HT1080 (cell line): ENCODE results near the gene INAFM1. TPM values are rescaled to one million over a fixed set of nuclear protein-coding genes. Genes with fewer than 3 reads are reported as not detected.
A peak's percentile ranks its signal among the peaks of the same experiment; 100 is the strongest.

Source experiments
- DNase-seq: peaks from one replicate; pipeline ENCODE4 v3.0.0-alpha.2; 2015; ENCODE audit warnings: low read depth
- polyA plus RNA-seq, 2 experiments: library from polyadenylated mRNA; depleted of rRNA; stranded (reverse); fragments of >200 nt; gene quantifications; 2 replicates each; pipeline ENCODE4 v1.2.3, GENCODE V29; 2015
- total RNA-seq: library from RNA; depleted of rRNA; stranded (reverse); fragments of >200 nt; shearing (Covaris generic); gene quantifications from 2 replicates; pipeline ENCODE4 v1.2.3, GENCODE V29; 2014; rRNA removed

INAFM1 gene
- total RNA-seq, result 1.5 and 4.0 TPM in 2 replicates
- polyA plus RNA-seq (2015; cell fraction: cytosol; rRNA removed), result 2.9 and 3.6 TPM in 2 replicates
- 4.4 and 6.0 TPM in 2 replicates for polyA plus RNA-seq (2015; cell fraction: nucleus; rRNA removed)

DNA sequence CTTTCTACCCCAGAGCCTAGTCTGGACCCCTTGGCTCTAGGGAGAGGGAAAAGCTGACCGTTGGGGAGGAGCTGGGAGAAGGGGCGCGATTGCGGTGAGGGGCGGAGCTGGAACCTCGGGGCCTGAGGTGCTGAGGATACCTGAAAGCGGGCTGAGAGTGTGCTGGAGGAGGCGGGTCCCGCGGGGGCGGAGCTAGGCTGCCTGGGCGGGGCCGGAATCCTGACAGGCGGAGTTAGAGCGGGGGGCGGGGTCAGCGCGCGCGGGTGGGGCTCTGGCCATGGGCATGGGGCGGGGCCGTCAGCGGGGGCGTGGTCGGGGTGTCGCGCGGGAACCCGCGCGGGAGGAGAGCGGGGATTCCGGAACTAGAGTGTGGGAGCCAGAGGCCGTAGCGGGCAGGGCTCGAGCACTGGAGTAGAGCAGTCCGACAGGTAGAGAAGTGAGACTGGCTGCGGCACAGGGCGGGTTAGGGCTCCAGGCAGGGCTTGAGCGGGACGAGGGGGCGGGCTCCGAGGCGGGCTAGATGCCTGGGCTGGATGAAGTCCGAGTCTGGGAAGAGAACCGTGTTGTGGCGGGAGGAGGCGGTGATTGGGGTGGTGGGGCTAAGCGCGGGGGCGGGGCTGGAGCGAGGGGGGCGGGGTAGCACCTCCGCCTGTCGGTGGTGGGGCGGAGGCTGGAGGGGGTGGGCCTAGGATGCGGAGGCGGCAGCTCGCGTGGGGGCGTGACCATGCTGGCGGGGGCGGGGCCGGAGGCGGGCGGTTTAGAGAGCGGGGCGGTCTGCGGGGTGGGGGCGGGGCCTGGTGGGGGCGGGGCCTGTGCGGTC, at the start of gene INAFM1:
Gene INAFM1, plus strand, starts transcription at position 815 of the 820 bp plus-strand sequence. CDS start 35 bp downstream, outside the sequence.
- DNase-seq, result peak; percentile 79

DNA sequence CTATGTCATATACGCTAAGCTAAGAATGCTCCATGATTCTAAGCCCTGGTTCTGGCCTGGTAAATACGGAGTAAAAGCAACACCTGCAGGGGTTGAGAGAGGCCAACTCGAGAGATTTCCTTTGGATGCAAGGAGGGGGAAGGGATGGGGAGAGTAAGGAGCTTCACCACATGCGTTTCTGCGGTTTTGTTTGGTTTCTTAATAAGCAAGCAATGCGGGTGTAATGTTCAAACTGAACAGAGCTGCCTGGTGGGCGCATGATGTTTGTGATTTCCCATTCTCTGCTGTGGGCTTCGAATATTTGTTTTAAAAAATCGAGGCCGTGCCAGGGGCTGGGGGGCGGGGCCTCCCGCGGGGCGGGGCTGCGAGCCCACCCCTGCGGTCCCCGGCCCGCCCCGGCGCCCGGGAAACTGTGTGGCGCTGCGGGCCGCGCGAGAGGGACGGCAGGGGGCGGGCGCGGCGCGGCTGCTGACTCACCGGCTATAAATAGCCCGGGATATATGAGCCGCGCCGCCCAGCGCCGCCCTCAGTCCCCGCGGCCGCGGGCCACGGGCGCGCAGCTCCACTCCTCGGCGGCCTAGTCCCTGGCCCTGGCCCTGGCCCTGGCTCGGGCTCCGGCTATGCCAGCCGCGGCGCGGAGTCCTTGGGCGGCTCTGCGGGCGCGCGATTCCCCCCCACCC, 48.8 kb upstream of the INAFM1 start:
- peak; percentile 76 for DNase-seq

DNA sequence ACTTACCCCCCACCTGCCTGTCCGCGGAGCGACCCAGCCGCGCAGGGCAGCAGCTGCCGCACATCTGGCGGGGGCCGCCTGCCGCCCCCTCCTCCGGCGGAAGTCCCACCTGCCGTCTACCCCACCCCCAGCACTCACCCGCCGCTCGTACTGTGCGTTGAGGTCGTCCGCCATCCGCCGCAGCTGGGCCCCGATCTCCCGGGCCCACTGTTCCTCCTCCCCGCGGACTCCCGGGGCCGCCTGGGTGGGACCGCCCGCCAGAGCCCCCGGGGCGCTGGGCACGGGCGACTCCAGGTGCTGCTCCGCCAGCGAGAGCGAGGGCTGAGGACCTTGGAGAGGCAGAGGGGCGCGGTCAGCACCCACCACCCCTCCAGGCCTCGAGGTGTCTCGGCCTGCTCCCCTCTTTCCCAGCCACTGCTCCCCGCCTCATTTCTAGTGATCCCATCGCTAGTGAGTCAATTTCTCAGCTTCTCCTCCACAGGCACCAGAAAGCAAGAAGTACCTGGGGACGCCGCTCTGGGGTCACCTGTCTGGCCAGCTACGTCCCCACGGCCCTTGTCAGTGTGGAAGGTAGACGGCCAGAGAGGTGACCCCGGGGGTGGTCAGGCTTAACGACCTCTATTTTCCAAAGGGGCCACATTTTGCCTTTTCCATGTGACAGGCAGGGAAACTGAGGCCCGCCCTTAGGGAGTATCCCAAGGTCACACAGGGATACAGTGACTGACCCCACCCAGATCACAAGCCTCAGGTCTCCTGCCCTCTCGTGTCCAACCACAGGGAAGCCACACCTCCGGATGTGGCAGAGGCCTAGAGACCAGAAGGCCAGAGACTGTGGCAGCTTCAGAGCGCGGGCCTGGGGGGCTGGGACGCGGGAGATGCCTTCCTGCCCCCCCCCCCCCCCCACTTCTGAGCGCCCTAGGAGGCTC, 48.0 kb upstream of the INAFM1 start:
- DNase-seq, result peak; percentile 84

DNA sequence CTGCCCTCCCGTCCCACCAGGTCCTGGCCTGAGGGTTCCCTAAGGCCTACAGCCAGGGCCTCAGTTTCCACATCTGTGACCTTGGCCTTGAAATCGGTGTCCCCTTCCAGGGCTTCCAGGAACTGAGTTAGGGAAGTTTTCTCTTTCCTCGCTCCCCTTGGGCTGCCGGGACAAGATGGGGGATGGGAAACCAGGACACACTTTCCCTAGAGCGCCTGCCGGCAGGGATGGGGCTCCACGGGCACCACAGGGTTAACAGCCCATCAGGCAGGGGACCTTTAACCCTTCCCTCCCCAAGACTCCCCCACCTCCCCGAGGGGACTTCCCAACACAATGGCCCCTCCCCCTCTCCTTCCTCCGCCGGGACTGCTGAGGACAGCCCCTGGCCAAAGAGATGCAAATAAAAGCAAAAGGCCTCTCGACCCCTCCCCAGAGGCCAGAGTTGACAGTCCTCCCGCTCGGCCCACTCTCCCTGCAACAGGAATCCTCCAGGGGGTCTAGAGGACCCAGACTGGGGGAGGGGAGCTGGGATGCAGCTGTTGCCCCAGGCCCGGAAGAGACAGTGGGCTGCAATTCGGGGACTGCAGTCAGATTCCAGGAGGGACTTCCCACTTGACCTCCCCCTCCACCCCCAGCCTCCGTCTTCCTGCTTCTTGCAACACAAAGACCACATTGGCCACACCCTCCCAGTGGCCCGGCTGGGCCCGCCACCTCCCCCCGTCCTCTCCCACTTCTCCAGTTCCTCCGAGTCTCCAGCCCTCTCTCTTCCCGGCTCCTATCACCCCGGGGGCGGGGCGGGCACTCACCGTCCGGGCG, 47.1 kb upstream of the INAFM1 start:
- DNase-seq, result peak; percentile 95

DNA sequence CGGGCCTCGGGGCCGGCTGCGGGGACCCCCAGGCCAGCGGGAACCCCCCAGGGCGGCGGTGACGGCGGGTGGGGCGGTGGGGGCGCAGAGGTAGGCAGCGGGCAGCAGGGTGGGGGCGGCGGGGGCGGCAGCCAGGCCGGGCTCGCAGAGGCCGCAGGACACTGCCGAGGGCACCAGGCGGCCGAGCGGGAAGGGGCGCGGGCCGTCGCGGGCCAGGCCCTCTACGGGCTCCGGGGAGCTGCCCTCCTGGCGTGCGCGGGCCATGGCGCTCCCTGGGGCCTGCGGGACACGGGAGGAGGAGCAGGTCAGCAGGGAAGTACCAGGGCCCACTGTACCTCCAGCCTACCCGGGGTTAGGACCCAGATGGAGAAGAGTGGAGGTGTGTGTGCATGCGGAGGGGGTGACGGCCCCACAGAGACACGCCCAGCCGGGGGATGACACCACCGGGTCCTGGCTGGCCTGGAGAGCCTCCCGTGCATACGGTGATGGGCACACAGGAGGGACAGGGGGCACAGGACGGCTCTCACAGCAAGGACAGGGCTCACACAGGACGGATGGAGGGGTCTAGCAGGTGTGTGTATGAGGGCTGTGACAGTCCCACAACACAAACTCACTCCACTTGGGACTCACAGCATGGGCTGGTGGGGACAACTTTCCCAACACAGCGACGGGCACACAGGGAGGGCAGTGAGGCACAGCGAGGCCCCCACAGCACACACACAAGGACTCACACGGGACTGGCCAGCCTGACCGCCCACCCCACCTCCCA, 46.3 kb upstream of the INAFM1 start:
- peak; percentile 71 for DNase-seq

DNA sequence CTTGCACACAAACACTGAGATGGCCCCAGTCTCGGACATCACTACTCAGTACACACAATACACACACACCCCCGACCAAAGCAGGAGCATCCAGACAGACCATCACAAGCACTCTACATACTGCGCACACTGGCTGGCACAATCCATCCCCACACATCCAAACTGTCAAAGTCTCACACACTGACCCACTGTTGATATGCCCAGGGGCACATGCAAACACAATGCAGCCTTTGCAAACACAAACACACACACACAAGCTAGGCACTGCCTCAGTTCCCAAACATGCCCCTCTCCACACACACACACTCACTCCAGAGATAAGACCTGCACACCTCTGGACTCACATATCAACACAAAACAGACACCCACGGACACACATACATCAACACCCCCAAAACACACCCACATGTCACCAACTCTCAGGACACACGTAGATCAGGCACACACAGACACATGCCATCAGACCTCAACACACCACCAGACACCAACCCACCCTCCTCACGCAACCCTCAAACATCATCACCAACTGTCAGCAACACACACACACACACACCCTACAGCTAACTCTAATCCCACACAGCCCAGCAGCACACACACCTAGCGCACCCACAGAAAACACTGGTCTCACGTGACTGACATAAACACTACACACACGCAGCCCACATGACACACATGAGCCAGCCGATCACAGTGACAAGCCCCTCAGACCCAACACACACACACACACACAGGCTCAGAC, 45.6 kb upstream of the INAFM1 start:
- DNase-seq, result peak; percentile 50

DNA sequence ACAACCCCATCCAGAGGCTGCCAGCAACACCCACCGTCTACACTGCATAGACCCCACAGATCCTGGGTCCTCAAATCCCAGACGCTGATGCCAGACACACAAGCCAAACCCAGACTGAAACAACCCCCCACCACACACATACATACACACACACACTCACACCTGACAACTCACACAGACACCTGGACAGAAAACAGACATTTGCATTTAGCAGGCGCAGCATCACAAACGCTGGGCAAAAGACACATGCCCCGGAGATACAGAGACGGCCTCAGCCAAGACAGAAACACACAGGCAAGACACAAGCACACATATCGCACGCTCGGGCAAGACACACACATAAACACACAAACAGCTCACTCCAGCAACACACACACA, 45.0 kb upstream of the INAFM1 start:
- peak; percentile 43 for DNase-seq

DNA sequence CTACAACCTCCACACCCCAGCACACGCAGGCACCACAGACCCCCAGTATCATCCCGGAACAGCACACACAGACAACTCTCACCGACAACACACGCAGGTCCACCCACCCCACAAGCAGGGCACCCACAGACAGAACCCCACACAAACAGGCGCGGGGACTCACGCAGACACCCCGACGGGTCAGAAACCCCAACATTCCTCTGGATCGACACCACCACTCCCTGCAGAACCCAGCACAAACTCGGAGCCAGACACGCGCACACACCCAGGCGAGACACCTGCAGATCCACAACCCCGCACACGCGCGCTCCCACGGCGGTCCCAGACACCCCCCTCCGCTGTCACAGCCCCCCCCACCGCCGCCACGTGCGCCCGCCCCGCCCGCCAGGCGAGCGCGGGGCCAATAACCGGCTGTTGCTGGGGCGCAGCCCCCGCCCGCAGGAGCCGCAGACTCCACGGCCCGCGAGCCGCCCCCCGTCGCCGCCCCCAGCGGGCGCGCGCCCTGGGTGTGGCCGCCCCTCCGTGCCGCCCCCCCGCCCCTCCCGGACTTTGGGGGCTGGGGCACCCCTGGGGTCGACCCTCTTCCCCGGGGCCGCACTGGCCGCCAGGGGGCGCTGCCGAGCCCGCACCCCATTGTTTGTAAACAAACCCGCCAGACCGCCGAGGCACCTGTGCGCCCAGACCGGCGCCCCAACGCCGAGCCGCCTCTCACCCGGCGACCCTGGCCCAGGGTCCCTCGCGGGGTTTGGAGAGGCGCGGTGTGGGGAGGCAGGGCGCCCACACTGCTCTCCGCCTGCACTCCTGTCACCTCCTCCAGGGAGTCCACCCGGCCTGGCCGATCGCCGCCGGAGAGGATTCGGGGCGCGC, 44.4 kb upstream of the INAFM1 start:
- peak; percentile 64 for DNase-seq

DNA sequence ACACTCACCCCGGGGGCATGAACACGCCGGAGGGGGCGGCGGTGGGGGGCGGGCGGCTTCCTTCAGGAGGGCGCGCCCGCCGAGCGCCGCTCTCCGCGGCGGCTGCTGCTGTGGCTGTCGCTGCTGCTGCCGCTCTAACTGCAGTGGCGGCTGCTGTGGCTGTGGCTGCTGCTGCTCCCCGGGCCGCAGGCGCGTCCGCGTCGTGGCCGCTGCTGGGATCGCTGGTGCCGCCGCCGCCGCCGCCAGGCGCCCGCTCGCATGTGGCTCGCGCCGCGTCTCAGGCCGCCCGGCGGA, 43.8 kb upstream of the INAFM1 start, which contains the start of gene BBC3:
Gene BBC3, minus strand, starts transcription at position 279 of the 294 bp plus-strand sequence. CDS start 2,768 bp downstream, outside the sequence.
- DNase-seq, result no peak

DNA sequence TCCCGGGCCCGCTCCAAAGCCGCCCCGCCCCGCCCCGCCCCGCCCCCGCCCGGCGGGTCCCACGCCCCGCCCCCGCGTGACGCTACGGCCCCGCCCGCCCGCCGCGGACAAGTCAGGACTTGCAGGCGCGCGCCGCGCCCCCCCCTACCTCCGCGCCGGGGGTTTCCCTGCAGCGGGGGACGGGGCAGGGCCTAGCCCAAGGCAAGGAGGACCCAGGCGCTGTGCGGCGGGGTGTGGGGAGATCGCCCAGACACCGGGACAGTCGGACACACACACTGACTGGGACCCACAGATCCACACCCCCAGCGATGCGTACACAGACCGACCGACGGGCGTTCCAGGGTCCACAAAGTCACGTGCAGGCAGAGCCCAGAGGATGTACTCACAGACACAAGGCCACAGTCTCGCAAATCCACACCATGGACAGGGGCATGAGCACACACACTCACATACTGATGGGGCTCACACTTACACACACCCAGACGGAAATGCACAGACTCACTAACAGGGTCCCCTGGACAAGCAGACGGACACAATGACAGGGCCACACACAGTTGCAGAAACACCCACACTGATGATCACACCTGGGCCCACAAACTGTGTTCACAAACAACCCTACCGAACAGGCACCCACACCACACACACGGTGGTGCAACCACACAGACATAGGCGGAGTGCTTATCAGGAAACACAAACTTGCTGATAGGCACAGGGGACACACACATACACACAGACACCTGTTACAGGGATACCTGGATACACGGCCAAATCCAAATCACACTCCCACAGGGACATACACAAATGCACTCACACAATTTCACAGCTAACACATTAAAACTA, 43.2 kb upstream of the INAFM1 start:
- peak; percentile 82 for DNase-seq

DNA sequence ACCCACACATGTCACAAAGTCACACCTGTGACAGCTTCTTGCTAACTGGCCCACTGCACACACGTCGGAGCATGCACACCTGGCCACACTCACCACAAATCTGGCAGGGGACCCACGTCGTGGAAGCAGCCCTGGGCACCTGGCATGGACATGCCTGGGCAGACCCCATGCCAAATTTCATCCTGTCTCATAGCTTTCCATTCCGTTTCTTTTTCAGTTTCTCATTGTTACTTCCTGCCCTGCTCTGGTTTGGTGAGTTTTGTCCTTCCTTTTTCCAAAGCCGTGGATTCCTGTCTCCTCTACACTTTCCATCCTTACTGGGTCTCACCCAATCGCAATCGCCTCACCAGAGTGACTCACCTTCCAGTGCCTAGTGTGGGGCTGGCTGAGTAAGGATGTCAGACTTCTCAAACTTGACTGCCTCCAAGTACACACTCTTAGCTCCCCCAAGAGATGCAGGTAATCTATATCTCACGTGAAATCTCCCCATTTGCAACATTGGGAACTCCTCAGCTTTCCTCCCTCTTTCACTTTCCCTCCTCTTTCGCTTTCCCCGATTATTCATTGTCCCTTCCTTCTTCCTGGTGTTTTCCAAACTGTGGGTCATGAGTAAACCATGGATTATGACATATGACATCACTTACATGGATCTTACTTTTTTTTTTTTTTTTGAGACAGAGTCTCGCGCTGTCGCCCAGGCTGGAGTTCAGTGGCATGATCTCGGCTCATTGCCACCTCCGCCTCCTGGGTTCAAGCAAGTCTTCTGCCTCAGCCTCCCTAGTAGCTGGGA, 42.1 kb upstream of the INAFM1 start:
- peak; percentile 91 for DNase-seq

DNA sequence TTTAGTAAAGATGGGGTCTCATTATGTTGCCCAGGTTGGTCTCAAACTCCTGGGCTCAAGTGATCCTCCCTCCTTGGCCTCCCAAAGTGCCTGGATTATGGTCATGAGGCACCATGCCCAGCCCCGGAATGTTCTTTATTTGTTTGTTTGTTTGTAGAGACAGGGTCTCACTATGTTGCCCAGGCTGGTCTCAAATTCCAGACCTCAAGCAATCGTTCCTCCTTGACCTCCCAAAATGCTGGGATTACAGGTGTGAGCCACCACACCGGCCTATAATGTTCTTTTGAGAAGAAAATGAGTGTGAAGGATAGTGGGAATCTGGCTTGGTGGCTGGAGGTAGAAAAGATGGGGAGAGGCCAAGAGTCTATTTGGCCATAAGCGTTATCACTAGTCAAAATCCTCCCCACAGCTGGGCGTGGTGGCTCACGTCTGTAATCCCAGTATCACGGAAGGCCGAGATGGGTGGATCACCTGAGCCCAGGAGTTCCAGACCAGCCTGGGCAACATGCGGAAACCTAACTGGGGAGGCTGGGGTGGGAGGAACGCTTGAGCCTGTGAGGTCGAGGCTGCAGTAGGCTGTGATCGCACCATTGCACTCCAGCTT, 38.5 kb upstream of the INAFM1 start:
- DNase-seq, result no peak

DNA sequence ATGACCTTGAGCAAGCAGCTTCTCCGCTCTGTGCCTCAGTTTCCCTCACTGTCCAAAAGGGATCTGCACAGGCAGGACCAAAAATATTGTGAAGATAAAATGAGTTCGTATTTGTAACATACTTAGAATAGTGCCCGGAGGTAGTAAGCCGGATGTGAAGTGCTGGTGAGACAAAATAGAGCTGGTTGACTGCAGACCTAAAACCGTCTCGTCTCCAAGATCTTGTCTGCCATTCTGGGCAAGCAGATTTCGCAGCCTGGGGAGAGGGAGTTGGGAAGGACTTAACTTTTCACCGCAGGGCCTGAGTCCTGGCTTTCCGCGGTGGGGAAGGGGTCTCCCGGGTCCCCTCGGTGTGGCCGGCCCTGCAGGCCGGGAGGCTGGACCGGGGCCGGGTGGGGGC, 35.5 kb upstream of the INAFM1 start:
- no peak for DNase-seq

DNA sequence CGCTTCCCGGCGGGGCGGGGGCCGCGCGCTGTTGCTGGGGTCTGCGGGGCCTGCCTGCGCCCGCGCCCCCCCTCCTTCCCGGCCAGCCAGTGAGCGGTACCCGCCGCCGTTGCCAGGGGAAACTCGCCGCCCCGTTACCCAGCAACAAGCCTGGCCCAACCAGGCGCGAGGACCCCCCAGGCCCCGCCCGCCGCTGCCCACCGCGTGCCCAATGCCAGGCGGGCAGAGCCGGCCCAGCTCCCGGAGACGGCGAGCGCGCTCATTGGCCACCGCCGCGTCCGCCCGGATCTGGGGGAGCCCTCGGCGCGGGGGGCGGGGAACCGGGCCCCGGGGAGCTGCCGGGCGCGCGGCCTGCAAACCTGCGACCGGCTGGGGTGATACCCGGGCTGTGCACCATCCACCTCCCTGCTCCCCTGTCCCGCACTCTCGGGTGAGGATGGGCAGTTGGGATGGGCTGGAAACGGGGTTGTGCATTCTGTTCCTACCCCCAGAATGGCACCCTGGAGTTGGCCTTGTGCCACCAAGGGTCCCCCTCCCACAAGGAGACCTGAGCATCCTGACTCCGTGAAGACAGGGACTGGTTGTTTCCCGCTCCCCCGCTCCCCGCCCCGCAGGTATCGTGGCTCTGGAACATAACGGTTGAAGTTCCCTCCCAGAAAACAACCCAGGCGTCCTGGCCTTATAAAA, 34.9 kb upstream of the INAFM1 start:
- no peak for DNase-seq

DNA sequence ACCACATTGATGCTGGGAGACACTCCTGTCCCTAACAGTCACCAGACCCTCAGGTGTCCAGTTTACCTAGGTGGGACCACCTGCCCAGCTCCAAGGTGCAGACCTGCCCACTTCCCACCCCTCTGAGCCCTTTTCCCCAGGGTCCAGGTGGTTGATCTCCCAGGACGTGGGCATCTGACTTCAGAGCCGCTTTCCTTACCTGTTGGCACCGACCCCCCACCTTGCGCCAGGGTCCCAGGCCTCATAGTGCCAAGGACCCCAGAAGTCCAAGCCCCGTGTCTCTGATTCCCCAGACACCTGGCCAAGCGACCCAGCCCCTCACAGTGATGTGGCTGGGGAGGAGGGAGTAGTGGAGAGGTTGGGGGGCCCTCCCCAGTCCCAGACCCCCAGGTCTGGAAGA, 34.1 kb upstream of the INAFM1 start:
- no peak for DNase-seq
